ENCODE data around the gene DCAF15.
A peak's percentile ranks its signal among the peaks of the same experiment; 100 is the strongest.
"Not testable (repeated sequence)": the region's sequence is repeated elsewhere in the genome, so short reads cannot be mapped to it uniquely, and the experiment has no call there.

The DCAF15 gene, protein sequence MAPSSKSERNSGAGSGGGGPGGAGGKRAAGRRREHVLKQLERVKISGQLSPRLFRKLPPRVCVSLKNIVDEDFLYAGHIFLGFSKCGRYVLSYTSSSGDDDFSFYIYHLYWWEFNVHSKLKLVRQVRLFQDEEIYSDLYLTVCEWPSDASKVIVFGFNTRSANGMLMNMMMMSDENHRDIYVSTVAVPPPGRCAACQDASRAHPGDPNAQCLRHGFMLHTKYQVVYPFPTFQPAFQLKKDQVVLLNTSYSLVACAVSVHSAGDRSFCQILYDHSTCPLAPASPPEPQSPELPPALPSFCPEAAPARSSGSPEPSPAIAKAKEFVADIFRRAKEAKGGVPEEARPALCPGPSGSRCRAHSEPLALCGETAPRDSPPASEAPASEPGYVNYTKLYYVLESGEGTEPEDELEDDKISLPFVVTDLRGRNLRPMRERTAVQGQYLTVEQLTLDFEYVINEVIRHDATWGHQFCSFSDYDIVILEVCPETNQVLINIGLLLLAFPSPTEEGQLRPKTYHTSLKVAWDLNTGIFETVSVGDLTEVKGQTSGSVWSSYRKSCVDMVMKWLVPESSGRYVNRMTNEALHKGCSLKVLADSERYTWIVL

DNA sequence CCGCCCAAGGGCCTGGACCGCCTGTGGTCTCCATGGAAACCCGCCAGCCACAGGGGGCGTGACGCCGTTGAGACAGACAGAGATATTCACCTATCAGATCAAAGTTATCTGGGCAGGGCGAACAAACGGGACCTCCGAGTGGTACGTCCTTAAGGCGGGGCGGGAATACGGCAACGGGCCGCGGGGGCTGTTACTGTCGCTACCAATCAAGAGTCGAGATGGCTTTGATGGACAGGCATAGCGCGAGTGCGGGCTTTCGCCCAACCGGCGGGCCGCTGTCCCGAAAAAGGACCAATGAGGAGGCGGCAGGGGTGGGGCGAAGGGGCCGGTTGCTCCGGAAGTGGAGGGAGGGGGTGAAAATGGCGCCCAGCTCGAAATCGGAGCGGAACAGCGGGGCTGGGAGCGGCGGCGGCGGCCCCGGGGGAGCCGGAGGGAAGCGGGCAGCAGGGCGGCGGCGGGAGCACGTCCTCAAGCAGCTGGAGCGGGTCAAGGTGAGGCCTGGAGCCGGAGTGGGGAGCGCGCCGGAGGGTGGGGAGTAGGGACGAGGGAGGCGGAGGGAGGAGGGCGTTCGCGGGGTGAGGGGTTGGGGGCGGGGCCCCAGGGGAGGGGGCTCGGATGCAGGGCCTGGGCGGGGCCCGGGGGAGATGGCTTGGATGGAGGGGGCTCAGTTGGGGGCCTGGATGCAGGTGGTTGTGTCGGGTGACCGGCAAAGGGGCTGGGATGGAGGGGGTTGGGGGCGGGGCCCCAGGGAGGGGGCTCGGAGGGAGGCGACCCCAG, at the start of gene DCAF15:
TSS of gene DCAF15 (plus strand) at position 356 of the 777 bp plus-strand sequence. CDS start at position 360, 4 bp downstream.
- DNase-seq: peak; percentile 96 to 98 (median 98)

DNA sequence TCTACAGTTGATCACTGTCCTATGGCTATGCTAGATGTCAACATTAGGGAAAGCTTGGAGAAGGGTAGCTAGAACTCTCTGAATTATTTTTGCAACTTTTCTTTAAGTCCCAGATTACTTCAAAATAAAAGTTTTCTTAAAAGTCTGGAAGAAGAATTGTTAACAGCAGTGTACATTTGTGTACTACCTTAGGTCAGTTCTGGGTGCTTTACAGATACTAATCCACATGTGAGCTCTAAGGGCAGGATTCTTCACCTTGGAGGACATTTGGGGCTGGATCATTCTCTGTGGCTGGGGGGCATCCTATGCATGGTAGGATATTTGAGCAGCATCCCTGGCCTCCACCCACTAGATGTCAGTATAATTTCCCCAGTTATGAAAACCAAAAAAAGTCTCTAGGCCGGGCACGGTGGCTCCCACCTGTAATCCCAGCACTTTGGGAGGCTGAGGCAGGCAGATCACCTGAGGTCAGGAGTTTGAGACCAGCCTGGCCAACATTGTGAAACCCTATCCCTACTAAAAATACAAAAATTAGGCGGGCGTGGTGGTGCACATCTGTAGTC, 49.2 kb upstream of the DCAF15 start:
- no peak for DNase-seq

DNA sequence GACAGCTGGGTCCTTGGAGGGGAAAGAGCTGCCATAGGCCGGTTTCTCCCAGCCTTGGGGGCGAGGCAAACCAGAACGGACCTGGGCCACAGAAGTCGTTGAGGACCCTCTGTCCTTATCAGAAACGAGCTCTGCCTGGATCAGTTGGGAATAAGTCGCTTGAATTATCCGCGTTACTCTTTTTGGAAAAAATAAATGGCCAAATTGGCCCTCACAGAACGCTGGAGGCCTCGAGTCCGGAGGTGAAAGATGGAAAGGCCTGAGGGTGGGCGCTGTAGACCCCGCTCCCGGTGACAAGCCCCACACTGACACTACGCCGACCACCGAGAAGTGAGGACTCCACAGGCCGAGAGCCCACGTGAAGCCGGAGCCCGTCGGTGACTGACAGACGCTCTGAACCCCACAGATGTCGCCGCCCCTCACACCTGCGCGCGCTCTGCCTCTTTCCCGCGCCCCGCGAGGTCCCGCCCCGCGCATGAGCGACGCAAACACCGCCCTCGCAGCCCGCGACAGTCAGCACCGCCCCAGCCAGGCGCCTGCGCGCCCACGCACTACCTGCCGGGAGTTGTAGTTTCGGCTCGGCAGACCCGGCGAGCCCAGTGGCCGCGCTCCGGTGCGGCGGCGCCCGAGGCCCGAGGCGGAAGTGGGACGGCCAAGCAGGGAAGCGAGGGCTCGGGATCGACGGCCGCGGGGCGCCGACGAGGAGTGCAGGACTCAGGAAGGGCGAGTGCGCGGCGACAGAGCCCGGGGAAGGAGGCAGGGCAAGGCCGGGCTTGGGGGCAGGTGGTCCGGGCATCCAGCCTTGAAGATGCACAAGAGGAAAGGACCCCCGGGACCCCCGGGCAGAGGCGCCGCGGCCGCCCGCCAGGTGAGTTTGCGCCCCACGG, 46.4 kb upstream of the DCAF15 start, which contains the start of the genes BRME1 and CC2D1A:
TSS of gene BRME1 (minus strand) at position 484 of the 887 bp plus-strand sequence. CDS start 1,225 bp downstream, outside the sequence.
TSS of gene CC2D1A (plus strand) at position 568 of the 887 bp plus-strand sequence. CDS start at position 809, 241 bp downstream.
- peak; percentile 83 to 93 (median 86) for DNase-seq

DNA sequence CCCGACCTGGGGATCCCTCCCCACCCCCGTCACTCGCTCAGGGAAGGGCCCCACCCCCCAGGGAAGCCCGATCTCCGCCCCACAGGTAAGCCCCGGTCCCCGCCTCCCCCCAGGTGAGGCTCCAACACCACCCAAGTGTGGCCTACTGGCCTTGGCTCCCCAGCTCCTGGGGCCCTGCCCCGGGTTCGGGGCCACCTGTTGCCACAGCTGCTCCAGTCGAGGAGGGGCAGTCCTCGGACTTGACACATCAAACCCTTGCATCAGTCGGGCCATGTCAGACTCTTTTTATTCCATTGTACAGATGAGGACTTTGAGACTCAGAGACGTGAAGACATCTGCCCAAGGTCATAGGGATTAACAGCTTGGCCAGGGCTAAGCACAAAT, 45.8 kb upstream of the DCAF15 start:
- peak in 1 of 4 experiments; percentile 36 for DNase-seq

DNA sequence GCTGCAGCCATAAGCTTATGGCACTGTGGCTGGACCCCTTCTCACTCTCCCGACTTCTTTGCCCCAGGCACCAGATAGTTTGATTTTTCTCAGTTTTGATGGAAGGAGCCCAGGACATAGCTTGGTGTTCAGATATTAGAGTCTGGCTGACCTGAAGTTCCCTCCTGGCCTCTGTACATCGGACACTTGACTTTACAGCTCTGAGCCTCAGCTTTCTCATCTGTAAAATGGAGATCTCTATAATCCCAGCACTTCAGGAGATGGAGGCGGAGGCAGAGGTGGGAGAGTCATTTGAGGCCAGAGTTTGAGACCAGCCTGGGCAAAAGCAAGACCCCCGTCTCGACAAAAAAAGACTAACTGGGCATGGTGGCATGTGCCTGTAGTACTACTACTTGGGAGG, 45.4 kb upstream of the DCAF15 start:
- DNase-seq: no peak

DNA sequence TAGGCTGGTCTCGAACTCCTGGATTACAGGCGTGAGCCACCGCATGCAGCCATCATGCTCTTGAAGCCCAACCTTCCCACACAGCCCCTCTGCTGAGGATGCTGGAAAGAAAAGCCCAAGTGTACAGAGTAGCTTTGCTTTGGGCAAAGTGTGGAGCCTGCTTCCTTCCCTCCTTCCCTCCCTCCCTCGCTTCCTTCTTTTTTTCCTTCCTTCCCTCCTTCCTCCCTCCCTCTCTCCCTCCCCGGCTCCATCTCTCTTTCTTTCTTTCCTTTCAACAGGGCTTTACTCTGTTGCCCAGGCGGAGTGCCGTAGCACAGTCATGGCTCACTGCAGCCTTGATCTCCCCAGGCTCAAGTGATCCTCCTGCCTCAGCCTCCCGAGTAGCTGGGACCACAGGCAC, 43.6 kb upstream of the DCAF15 start:
- no peak for DNase-seq

DNA sequence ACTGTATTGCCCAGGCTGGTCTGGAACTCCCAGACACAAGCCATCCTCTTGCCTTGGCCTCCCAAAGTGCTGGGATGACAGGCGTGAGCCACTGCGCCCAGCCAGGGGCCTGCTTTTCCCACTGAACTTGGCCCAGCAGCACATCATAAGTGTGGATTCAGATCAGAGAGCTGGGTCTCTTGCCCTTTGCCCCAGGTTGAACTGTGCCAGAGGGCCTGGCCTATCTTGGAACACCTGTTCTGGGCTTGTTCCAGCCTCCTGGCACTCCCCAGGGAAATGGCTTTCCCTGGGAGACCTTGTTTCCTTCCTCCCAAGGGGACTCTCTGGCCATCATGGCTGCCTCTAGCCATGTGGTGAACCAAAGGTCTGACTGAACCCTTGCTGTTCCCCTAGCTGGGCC, 42.9 kb upstream of the DCAF15 start:
- DNase-seq: no peak

DNA sequence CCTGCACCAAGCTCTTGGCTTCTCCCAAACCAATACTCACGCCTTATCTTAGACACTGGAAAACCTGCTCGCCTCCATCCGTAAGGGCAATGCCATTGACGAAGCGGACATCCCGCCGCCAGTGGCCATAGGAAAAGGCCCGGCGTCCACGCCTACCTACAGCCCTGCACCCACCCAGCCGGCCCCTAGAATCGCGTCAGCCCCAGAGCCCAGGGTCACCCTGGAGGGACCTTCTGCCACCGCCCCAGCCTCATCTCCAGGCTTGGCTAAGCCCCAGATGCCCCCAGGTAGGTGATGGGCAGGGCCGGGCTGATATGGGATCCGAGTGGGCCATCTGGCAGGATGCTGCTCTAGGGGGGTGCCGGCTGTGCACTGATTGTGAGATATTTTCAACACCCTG, 39.0 kb upstream of the DCAF15 start:
- no peak for DNase-seq

DNA sequence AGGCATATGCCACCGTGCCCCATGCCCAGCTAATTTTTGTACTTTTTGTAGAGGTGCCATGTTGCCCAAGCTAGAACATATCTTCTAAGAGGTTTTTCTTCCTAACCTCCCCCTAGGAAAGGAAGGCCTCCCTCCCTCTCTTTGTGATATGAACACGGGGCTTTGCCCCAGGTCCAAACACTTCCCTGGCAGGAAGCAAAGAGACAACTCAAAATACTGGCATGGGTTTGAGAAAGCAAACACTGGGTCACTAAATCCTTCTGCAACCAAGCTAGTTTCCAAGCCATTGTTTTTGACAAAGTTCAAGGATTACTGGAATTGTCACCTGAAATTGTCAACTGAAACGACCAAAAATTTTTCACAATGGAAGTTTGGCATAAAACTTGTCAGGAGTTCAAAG, 37.5 kb upstream of the DCAF15 start:
- DNase-seq: no peak

DNA sequence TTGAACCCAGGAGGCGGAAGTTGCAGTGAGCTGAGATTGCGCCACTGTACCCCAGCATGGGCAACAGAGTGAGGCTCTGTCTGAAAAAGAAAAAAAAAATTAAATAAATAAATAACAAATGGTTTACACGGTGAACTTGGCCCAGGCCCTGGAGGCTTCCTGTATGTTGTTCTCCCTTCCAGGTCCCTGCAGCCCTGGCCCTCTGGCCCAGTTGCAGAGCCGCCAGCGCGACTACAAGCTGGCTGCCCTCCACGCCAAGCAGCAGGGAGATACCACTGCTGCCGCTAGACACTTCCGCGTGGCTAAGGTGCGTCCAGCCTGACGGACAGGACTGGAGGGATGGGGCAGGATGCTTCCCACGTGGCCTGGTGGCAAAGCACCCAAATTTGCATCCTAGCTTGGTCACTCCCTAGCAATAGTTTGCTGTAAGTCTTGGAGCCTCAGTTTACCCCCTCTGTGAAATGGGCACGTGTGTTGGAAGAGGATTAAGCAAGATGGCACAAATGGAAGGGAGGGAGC, 34.4 kb upstream of the DCAF15 start:
- DNase-seq: no peak

DNA sequence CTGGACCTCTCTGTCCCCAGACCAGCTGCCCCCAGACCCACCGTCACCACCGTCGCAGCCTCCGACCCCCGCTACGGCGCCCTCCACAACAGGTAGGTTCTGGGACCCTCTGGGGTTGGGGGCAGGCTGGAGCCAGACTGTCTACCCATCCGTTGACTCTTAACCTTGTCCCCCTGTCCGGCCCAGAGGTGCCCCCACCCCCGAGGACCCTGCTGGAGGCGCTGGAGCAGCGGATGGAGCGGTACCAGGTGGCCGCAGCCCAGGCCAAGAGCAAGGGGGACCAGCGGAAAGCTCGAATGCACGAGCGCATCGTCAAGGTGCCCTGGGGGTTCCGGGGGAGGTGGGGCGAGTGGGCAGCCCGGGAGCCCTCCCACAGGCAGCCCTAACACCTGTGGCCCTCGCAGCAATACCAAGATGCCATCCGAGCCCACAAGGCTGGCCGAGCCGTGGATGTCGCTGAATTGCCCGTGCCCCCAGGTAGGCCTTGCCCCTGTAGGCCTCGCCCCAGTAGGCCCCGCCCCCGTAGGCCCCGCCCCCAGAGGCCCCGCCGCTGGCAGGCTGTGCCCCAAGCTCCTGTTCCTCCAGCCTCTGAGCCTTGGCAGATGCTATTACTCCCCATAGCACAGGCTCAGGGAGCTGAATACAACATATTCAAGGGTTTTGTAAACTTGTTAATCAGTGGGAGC, 33.4 kb upstream of the DCAF15 start:
- DNase-seq: no peak

DNA sequence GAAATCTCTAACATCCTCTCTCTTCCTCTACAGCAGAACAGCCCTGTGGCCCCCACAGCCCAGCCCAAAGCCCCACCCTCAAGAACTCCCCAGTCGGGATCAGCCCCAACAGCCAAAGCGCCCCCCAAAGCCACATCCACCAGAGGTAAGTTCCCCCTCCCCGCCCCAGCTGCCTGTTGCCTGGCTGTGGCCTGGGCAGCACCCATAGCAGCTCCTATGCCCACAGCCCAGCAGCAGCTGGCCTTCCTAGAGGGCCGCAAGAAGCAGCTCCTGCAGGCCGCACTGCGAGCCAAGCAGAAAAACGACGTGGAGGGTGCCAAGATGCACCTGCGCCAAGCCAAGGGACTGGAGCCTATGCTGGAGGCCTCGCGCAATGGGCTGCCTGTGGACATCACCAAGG, 31.8 kb upstream of the DCAF15 start:
- no peak for DNase-seq

DNA sequence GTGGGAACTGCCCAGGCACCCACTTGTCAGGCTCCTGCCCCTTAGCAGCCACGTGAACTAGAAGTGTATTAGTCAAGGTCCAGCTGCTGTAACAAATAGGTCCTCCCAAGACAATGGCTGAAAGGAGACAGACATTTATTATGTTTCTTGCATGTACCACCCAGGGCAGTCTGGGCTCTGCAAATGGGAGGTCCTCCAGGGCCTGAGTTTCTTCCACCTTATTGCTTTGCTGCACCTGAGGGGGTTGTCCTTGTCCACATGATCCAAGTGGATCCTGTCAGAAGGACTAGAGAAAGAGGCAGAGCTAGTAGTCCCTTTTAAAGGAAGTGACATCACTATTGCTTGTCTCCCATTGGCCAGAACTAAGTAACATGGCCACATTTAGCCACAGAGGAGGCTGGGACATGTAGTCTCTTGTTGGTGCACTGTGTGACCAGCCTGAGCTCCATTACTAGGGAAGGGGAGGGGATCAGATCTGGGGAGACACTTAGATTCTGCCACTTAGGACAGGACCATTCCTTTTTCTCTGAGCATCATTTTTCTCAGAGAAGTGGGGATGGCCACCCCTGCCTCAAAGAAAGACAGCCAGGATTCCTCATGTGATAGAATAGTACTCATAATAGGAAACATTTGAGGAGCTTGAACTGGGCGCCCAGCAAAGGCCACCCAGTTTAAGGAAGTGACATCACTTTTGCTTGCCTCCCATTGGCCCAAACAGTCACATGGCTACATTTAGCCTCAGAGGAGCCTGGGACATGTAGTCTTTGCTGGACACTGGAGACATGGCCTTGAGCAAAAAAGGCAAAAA, 31.2 kb upstream of the DCAF15 start:
- DNase-seq: no peak

DNA sequence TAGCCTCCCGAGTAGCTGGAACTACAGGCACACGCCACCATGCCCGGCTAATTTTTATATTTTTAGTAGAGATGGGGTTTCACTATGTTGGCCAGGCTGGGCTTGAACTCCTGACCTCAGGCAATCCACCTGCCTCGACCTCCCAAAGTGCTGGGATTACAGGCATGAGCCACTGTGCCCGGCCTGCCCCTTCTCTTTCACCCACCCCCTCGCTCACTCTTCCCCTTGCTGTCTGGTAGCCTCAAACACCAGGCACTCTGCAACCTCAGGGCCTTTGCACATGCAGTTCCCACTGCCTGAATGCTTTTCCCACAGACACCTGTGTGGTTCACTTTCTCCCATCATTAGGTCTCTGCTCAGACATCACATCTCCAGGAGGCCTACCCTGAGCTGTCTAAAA, 30.2 kb upstream of the DCAF15 start:
- not testable (repeated sequence) for DNase-seq

DNA sequence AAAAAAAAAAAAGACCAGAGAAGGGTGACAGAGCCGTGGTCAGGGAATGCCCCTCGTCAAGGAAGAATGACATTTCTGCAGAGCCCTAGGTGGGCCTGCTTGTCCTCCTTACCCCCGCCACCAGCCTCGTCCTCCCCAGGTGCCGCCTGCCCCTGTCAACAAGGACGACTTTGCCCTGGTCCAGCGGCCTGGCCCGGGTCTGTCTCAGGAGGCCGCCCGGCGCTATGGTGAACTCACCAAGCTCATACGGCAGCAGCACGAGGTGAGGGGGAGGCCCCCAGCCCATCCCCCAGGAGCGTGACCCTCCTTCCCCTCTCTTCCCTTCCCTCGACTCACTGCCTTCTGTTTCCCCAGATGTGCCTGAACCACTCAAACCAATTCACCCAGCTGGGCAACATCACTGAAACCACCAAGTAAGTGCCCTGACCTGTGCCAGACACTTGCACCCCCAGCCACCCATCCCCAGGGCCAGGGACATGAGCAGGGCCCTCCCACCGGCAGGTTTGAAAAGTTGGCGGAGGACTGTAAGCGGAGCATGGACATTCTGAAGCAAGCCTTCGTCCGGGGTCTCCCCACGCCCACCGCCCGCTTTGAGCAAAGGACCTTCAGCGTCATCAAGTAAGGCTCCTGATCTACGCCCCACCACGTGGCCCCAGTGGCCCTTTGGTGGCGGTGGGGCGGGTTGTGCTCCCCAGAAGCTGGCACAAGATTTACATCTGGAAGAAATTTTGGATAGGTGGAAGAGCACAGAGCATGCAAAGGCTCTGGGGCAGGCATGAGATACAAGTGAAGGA, 28.9 kb upstream of the DCAF15 start:
- no peak for DNase-seq

DNA sequence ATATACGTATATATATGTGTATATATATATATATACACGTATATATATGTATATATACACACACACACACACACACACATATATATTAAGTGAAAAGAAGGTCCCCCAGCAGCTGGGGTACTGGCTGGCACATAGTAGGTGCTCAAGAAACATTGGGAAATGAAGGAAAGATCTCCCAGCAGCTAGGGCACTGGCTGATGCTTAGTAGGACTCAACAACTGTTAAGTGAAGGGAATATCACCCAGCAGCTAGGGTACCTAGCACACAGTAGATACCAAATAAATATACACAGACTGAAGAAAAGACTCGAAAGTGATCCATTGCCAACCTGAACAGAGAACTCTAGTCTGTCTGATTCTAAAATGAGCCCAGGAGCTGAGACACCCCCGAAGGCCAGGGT, 26.3 kb upstream of the DCAF15 start:
- DNase-seq: no peak

DNA sequence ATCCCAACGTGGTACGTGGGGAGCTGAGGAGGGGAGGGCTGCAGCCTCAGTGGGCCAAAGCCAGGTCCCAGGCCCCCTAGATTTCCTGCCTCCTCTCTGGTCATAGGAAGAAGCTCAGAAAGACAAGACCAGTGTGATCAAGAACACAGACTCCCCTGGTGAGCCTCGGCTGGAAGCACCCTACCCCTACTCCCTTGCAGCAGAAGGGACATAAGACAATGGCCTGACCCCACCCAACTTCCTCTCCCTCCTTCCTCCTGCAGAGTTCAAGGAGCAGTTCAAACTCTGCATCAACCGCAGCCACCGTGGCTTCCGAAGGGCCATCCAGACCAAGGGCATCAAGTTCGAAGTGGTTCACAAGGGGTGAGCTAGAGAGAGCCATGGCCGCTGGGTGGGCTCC, 25.6 kb upstream of the DCAF15 start:
- DNase-seq: no peak

DNA sequence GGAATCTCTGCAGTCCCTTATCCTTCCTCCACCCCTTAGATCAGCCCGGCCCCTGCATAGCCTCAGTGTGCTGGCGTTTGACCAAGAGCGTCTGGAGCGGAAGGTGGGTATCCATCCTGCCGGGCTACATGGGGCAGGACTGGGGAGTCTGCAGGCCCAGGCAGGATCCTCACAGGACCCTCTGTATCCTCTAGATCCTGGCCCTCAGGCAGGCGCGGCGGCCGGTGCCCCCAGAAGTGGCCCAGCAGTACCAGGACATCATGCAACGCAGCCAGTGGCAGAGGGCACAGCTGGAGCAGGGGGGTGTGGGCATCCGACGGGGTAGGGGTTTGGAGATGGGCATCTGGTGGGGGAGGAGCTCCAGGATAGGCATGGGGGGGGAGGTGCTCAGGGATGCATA, 23.0 kb upstream of the DCAF15 start:
- no peak for DNase-seq

DNA sequence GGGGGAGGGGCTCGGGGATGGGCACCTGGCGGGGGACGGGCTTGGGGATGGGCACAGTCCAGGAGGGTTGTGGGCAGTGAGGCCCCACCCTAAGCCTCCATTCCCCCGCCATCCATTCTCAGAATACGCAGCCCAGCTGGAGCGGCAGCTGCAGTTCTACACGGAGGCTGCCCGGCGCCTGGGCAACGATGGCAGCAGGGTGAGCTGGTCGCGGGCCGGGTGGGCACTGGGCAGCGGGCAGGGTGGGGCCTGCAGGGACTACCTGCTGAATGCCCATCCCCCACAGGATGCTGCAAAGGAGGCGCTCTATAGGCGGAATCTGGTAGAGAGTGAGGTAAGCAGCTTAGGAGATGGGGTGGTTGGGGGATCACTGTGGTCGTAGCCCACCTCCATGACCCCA, 22.4 kb upstream of the DCAF15 start:
- DNase-seq: no peak

DNA sequence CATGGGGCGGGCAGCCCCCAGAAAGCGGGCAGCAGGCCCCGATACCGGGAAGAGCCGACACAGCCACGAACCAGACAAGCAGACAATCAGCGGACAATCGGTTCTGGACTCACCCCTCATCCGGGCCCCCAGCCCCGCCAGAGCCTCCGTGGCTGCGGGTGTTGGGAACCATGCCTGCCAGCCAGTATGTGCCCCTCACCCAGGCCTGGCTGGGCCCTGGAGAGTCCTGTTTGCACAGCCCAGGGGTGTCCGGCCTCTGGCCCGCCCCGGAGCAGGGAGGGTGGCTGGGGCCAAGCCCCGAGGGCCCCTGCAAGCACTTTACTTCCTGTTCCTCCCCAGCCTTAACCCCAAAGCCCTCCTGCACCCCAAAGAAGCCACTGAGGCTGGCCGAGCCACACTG, 21.9 kb upstream of the DCAF15 start:
- DNase-seq: no peak

Data from activated naive CD4-positive, alpha-beta T cell (primary cell).